CD14-positive monocyte (primary cell): Measurements from ENCODE around the gene KLHL22. TPM values are rescaled to one million over a fixed set of nuclear protein-coding genes. Genes with fewer than 3 reads are reported as not detected.

Source experiments
- DNase-seq, 3 donors: peaks; one replicate each; pipeline ENCODE4 v3.0.0-alpha.2; 2011 to 2022
- H2AFZ ChIP-seq: 2 replicates; pipeline ENCODE4 v1.6.0; 2012; ENCODE audit warnings: mild to moderate bottlenecking, low read depth, low read length, inconsistent platforms; ENCODE audit not compliant: insufficient read depth, poor library complexity, severe bottlenecking
- H3K27ac ChIP-seq, 2 donors: 1 replicate in 1 of 2; 2 replicates in 1 of 2; pipeline ENCODE4 v1.5.1; 2012 to 2013; ENCODE audit warnings: low read length in 2 of 2, control low read depth in 1 of 2, inconsistent platforms in 1 of 2, low read depth in 1 of 2, mild to moderate bottlenecking in 1 of 2
- H3K27me3 ChIP-seq, 2 donors: one replicate each; pipeline versions ENCODE4 v1.6.0 to v1.6.1; 2011 to 2013; ENCODE audit warnings: low read length in 2 of 2; ENCODE audit not compliant: control insufficient read depth in 2 of 2, insufficient read depth in 2 of 2
- H3K36me3 ChIP-seq, 2 donors: replicated peaks in 1 of 2; 1 replicate in 1 of 2; 2 replicates in 1 of 2; pipeline versions ENCODE4 v1.5.1 to v1.6.1; 2012 to 2013; ENCODE audit warnings: low read length in 2 of 2, control low read depth in 1 of 2, inconsistent platforms in 1 of 2, mild to moderate bottlenecking in 1 of 2; ENCODE audit not compliant: insufficient read depth in 2 of 2, control insufficient read depth in 1 of 2
- H3K4me1 ChIP-seq, 2 donors: 1 replicate in 1 of 2; 2 replicates in 1 of 2; pipeline versions ENCODE4 v1.5.1 to v1.6.1; 2012 to 2013; ENCODE audit warnings: low read length in 2 of 2, control low read depth in 1 of 2, inconsistent platforms in 1 of 2, mild to moderate bottlenecking in 1 of 2, moderate library complexity in 1 of 2; ENCODE audit not compliant: insufficient read depth in 2 of 2, control insufficient read depth in 1 of 2
- H3K4me2 ChIP-seq: replicated peaks from 2 replicates; pipeline ENCODE3; 2012; ENCODE audit warnings: low read length, moderate library complexity, mild to moderate bottlenecking; ENCODE audit not compliant: poor library complexity, severe bottlenecking; ENCODE audit errors: extremely low read depth
- H3K4me3 ChIP-seq, 3 experiments: fragments of 200-600 bp in 1 of 3; sonication (generic) in 1 of 3; replicated peaks in 1 of 3; 1 replicate in 2 of 3; 2 replicates in 1 of 3; pipeline ENCODE4 v1.5.1; 2011 to 2013; ENCODE audit warnings: low read length in 3 of 3, mild to moderate bottlenecking in 3 of 3, control low read depth in 2 of 3, low read depth in 2 of 3, inconsistent platforms in 1 of 3, moderate library complexity in 1 of 3
- H3K79me2 ChIP-seq: 2 replicates; pipeline ENCODE4 v1.6.0; 2012; ENCODE audit warnings: mild to moderate bottlenecking, control low read depth, inconsistent platforms, low read length, moderate library complexity; ENCODE audit not compliant: insufficient read depth
- H3K9ac ChIP-seq: 2 replicates; pipeline ENCODE4 v1.6.0; 2017; ENCODE audit warnings: low read length, mild to moderate bottlenecking; ENCODE audit not compliant: insufficient read depth, poor library complexity, severe bottlenecking
- H3K9me3 ChIP-seq, 2 donors: replicated peaks in 1 of 2; 1 replicate in 1 of 2; 2 replicates in 1 of 2; pipeline versions ENCODE4 v1.5.1 to v1.6.1; 2012 to 2013; ENCODE audit warnings: low read length in 2 of 2, control low read depth in 1 of 2; ENCODE audit not compliant: control insufficient read depth in 1 of 2, insufficient read depth in 1 of 2
- H4K20me1 ChIP-seq: 2 replicates; pipeline ENCODE4 v1.6.0; 2012; ENCODE audit warnings: mild to moderate bottlenecking, low read length, control low read depth, moderate library complexity; ENCODE audit not compliant: insufficient read depth
- H3K27ac Mint-ChIP-seq, 7 donors: one replicate each; pipeline ENCODE4 v1.8.0; 2020; ENCODE audit warnings: mild to moderate bottlenecking in 7 of 7, mixed read lengths in 7 of 7, moderate library complexity in 6 of 7, inconsistent platforms in 2 of 7
- H3K27me3 Mint-ChIP-seq, 3 donors: one replicate each; pipeline ENCODE4 v1.8.0; 2021 to 2022; ENCODE audit warnings: low read depth in 3 of 3, mild to moderate bottlenecking in 3 of 3, mixed read lengths in 3 of 3, moderate library complexity in 3 of 3, inconsistent platforms in 1 of 3
- H3K36me3 Mint-ChIP-seq, 2 donors: one replicate each; pipeline ENCODE4 v1.8.0; 2020; ENCODE audit warnings: mixed read lengths in 2 of 2, inconsistent platforms in 1 of 2, mild to moderate bottlenecking in 1 of 2
- H3K4me1 Mint-ChIP-seq: one replicate; pipeline ENCODE4 v1.8.0; 2020; ENCODE audit warnings: mild to moderate bottlenecking, mixed read lengths
- H3K4me3 Mint-ChIP-seq, 2 donors: one replicate each; pipeline ENCODE4 v1.8.0; 2020; ENCODE audit warnings: mild to moderate bottlenecking in 2 of 2, mixed read lengths in 2 of 2, moderate library complexity in 1 of 2
- H3K9me3 Mint-ChIP-seq, 7 donors: one replicate each; pipeline ENCODE4 v1.8.0; 2020 to 2022; ENCODE audit warnings: mixed read lengths in 7 of 7, mild to moderate bottlenecking in 6 of 7, moderate library complexity in 6 of 7, inconsistent platforms in 2 of 7
- CTCF ChIP-seq: fragments of 200-600 bp; IDR thresholded peaks from one replicate; pipeline ENCODE4 v1.8.0; 2022; ENCODE audit warnings: antibody characterized with exemption, mild to moderate bottlenecking
- WGBS: methylation state at CpG from one replicate; pipeline ENCODE4 v1.1.5; 2013; ENCODE audit warnings: missing lambda C conversion rate; ENCODE audit not compliant: insufficient coverage; 5-methylcytosine and 5-hydroxymethylcytosine counted together
- intact Hi-C, 2 donors: fragments of 100-400 bp; cut with micrococcal nuclease; formaldehyde crosslinking; loops; one replicate each; pipeline versions ENCODE4 v1.15.0 to v1.15.1; 2023
- polyA plus RNA-seq, 3 donors: library from polyadenylated mRNA; depleted of rRNA in 1 of 3; unstranded in 2 of 3; stranded (reverse) in 1 of 3; fragments of 300-500 nt in 2 of 3; fragments of >200 nt in 1 of 3; fragmentation: Illumina TruSeq in 2 of 3; gene quantifications; 1 replicate in 2 of 3; 2 replicates in 1 of 3; pipeline ENCODE4 v1.2.3, GENCODE V29; 2012 to 2021

Gene KLHL22
- polyA plus RNA-seq, 3 donors = 7.8 to 15.6 (median 9.2) TPM

GRCh38 chr22:20424568-20424931 is 71.0 kb downstream of the KLHL22 start:
- Histone ChIP-seq H3K4me1 (peaks cover 9 to 27% of the 10 kb centered on the region in 2 donors), H3K4me2 (no peak overlapping the region), H3K79me2 (no peaks in the 10 kb centered on the region), H2AFZ (no peak overlapping the region), H3K9me3 (peaks cover 5 to 13% of the 10 kb centered on the region in 2 donors), H3K27ac (no peak overlapping the region), H3K4me3 (no peak overlapping the region), H4K20me1 (no peaks in the 10 kb centered on the region), H3K27me3 (peaks cover 5 to 59% of the 10 kb centered on the region in 2 donors), H3K9ac (no peak overlapping the region), H3K36me3 (no peaks in the 10 kb centered on the region)
- peaks cover 34 to 53% (median 47%) of the 10 kb centered on the region in 3 donors for H3K27me3 Mint-ChIP-seq
- H3K4me3 Mint-ChIP-seq = peak overlapping the region in 1 of 2 donors; percentile 68
- TF ChIP-seq CTCF = no peak
- peaks cover 0 to 8% (median 2%) of the 10 kb centered on the region in 7 donors for H3K9me3 Mint-ChIP-seq
- intact Hi-C loops = loop anchor here in 1 of 2 donors (5.0 kb wide), 1 partner anchor 73 kb away; the partner anchor contains the start of gene KLHL22
- H3K36me3 Mint-ChIP-seq = peaks cover 2 to 14% of the 10 kb centered on the region in 2 donors
- WGBS = 86% methylated on average over 7 of the region's 15 CpGs
- peaks cover 14% of the 10 kb centered on the region for H3K4me1 Mint-ChIP-seq
- H3K27ac Mint-ChIP-seq = no peak overlapping the region
- DNase-seq = no peak

GRCh38 chr22:20423906-20424551 is 71.6 kb downstream of the KLHL22 start:
- 62% methylated on average over 28 of the region's 31 CpGs for WGBS
- Mint-ChIP-seq H3K9me3 (peaks cover 0 to 8% (median 2%) of the 10 kb centered on the region in 7 donors), H3K27ac (no peak overlapping the region), H3K36me3 (peaks cover 2 to 14% of the 10 kb centered on the region in 2 donors), H3K27me3 (peaks cover 30 to 51% (median 47%) of the 10 kb centered on the region in 3 donors), H3K4me1 (peaks cover 10% of the 10 kb centered on the region), H3K4me3 (peak overlapping the region in 1 of 2 donors; percentile 68)
- Histone ChIP-seq H3K4me3 (no peak overlapping the region), H3K9ac (no peak overlapping the region), H3K27me3 (peaks cover 5 to 56% of the 10 kb centered on the region in 2 donors), H4K20me1 (no peaks in the 10 kb centered on the region), H2AFZ (no peak overlapping the region), H3K9me3 (peaks cover 5 to 13% of the 10 kb centered on the region in 2 donors), H3K4me1 (peaks cover 5 to 22% of the 10 kb centered on the region in 2 donors), H3K27ac (no peak overlapping the region), H3K36me3 (no peaks in the 10 kb centered on the region), H3K79me2 (no peaks in the 10 kb centered on the region), H3K4me2 (no peak overlapping the region)
- DNase-seq = no peak
- no peak for TF ChIP-seq CTCF
- intact Hi-C loops = loop anchor here in 1 of 2 donors (5.0 kb wide), 1 partner anchor 73 kb away; the partner anchor contains the start of gene KLHL22
